Mucosa of descending colon (tissue), 3 donors: Measurements from ENCODE around the gene TNS1. TPM values are rescaled to one million over a fixed set of nuclear protein-coding genes. Genes with fewer than 3 reads are reported as not detected.
A peak's percentile ranks its signal among the peaks of the same experiment; 100 is the strongest.
"Not testable (repeated sequence)": the region's sequence is repeated elsewhere in the genome, so short reads cannot be mapped to it uniquely, and the experiment has no call there.

Experiments
- ATAC-seq: fragments of 200-7000 bp; cut with Tn5 transposase; one replicate; pipeline ENCODE4 v1.9.1; 2020; ENCODE audit warnings: mild to moderate bottlenecking, moderate library complexity
- DNase-seq, 3 donors: peaks; one replicate each; pipeline ENCODE4 v3.0.0-alpha.2; 2020
- H3K36me3 ChIP-seq: fragments of 200-600 bp; one replicate; pipeline ENCODE4 v1.8.0; 2021; ENCODE audit warnings: low read depth, mild to moderate bottlenecking
- H3K4me1 ChIP-seq: fragments of 200-600 bp; one replicate; pipeline ENCODE4 v1.8.0; 2021; ENCODE audit warnings: low read depth, mild to moderate bottlenecking
- H3K4me3 ChIP-seq: fragments of 200-600 bp; one replicate; pipeline ENCODE4 v1.8.0; 2021; ENCODE audit warnings: mild to moderate bottlenecking
- H3K9me3 ChIP-seq: fragments of 200-600 bp; one replicate; pipeline ENCODE4 v1.8.0; 2021; ENCODE audit warnings: mild to moderate bottlenecking
- intact Hi-C, 2 donors: fragments of 100-400 bp; cut with DNase I in 1 of 2; cut with micrococcal nuclease in 1 of 2; formaldehyde crosslinking; loops; one replicate each; pipeline versions ENCODE4 v1.11.0 to v1.11.1; 2022; cut with DNase I, micrococcal nuclease
- long read RNA-seq, 2 donors: library from polyadenylated mRNA; unstranded; transcript quantifications; one replicate each; pipeline ENCODE4 v2.0.0, GENCODE V29; 2019 to 2021
- total RNA-seq, 3 donors: library from RNA; stranded (reverse); fragmentation: NEBNext Ultra II Directional in 2 of 3; extraction: Animal tissue kit (Norgen Biotek cat#: 25700) in 2 of 3; gene quantifications; one replicate each; pipeline versions ENCODE4 v1.2.1 to v1.2.4, GENCODE V29; 2021 to 2023
- TF ChIP-seq, protein P1 (sequence below): fragments of 200-600 bp; IDR thresholded peaks from one replicate; pipeline ENCODE4 v1.8.0; 2022; ENCODE audit warnings: antibody characterized with exemption, mild to moderate bottlenecking
- donor health status: DM: no; HTN: no; CAD: no; lungs with moderate emphysema.
- donor health status: DM: no; HTN: no; CAD: no.
- donor health status: DM: no; HTN: yes; CAD: no.

The TNS1 gene
- 1,000 to 10,000 TPM in 1 of 3 donors, 100 to 1,000 TPM in 1, 10 to 100 TPM in 1; 43.8 to 1,458 (median 121) TPM for total RNA-seq
- long read RNA-seq, donor 1, transcript TNS1-217 (8 exons, 1,652 nt), result major isoform, 14 of 1,292 reads
- long read RNA-seq, donor 1, partial matches to known transcripts, result 1,229 of 1,292 reads
- long read RNA-seq, donor 1, other reads (novel, unspliced or antisense), result 48 of 1,292 reads
- long read RNA-seq, donor 2, partial matches to known transcripts, result 1 of 5 reads
- long read RNA-seq, donor 2, other reads (novel, unspliced or antisense), result 4 of 5 reads

DNA sequence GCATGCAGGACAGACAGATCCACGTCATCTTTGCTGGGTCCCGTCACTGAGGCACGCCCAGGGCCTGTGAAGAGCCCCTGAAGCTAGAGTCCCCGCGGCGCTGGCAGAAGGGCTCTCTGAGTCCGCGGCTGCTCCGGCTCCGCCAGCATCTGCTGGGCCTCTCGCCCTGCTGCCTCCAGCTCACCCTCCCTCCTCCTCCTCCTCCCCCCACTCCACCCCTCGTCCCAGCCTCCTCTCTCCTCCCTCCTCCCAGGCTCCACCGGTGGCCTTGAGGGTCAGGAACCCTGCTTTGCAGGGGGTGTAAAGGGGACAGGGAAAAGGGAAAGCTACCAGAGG is at the start of gene TNS1:
TNS1 (minus strand) TSS at position 151 of the 336 bp plus-strand sequence; CDS start at position 28, 123 bp downstream.
- Histone ChIP-seq H3K4me3 (no peak within 1 kb of the TSS), H3K36me3 (no peaks in the 10 kb centered on the region), H3K4me1 (no peaks in the 10 kb centered on the region), H3K9me3 (no peaks in the 10 kb centered on the region)
- peak; percentile 40 for ATAC-seq
- TF ChIP-seq, protein P1, sequence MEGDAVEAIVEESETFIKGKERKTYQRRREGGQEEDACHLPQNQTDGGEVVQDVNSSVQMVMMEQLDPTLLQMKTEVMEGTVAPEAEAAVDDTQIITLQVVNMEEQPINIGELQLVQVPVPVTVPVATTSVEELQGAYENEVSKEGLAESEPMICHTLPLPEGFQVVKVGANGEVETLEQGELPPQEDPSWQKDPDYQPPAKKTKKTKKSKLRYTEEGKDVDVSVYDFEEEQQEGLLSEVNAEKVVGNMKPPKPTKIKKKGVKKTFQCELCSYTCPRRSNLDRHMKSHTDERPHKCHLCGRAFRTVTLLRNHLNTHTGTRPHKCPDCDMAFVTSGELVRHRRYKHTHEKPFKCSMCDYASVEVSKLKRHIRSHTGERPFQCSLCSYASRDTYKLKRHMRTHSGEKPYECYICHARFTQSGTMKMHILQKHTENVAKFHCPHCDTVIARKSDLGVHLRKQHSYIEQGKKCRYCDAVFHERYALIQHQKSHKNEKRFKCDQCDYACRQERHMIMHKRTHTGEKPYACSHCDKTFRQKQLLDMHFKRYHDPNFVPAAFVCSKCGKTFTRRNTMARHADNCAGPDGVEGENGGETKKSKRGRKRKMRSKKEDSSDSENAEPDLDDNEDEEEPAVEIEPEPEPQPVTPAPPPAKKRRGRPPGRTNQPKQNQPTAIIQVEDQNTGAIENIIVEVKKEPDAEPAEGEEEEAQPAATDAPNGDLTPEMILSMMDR, result no peak
- peak in 2 of 3 donors; percentile 39 to 63 for DNase-seq
- intact Hi-C loops, result no loop called here

DNA sequence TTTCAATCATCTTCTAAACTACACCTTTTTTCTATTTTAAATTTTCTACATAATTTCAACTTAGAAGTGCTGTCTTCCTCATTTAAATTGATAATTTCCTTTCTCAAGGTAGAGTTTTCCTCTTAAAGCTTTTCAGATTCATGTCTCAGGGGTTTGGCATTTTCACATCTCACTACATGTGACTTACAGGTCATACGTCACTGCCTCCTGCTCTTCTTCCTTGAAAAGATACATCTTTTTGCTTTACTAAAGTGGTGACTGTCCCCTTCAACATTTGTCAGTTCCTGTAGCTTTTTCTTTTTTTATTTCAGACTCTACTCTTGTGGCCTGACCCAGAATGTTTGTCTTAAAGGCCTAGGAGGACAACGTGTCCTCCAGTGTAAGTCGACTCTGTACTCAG is 49.1 kb upstream of the TNS1 start:
- TF ChIP-seq, protein P1, result no peak

DNA sequence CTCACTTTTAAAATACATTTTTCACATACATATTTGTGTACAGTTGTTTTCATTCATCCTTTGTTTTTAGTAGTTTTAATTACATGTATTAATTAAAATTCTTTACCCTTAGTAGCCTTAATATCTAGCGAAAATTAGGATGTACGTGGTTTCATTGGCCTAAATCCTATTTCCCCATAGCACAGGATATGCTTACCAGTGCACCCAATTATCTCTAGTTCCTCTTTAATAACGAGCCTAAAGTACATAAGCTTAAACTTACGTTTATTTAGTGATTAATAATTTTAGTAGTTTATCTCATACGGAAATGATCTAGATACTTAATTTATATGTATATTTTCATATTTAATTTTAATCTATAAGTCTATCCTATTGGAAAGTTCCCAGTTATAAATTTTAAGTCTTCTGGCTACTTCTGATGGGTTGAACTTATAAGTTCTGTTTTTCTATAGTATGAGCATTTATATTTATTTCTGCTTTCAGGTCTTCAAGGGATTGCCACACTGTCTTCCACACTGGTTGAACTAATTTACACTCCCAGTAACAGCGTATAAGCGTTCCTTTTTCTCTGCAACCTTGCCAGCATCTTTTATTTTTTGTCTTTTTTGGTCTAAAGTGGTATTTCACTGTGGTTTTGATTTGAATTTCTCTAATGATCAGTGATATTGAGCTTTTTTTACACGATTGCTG is 44.9 kb upstream of the TNS1 start:
- no peaks in the 10 kb centered on the region for H3K9me3 ChIP-seq
- H3K4me1 ChIP-seq, result no peaks in the 10 kb centered on the region
- ATAC-seq, result no peak
- H3K36me3 ChIP-seq, result no peaks in the 10 kb centered on the region
- no peak overlapping the region for H3K4me3 ChIP-seq
- TF ChIP-seq, protein P1, result no peak
- DNase-seq, result no peak
- intact Hi-C loops, result no loop called here

More for the DNA sequence above, 49.1 kb upstream of the TNS1 start:
- Histone ChIP-seq H3K9me3 (no peaks in the 10 kb centered on the region), H3K36me3 (no peaks in the 10 kb centered on the region), H3K4me1 (no peaks in the 10 kb centered on the region), H3K4me3 (no peak overlapping the region)
- no peak for DNase-seq
- no peak for ATAC-seq
- intact Hi-C loops, result no loop called here

DNA sequence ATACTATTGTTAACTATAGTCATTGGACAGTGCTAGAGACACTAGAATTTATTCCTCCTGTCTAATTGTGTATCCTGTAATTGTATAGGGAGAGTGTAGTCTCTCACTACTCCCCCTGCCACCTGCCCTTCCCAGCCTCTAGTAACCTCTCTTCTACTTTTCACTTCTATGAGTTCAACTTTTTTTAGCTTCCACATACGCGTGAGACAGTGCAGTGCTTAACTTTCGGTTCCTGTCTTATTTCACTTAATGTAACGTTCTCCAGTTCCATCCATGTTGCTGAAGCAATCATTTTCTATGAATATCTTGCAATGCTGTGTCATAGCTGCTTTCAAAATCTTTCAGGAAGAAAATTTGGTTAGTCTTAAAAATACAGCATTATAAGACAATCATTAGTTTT is 43.4 kb upstream of the TNS1 start:
- no peaks in the 10 kb centered on the region for H3K9me3 ChIP-seq
- intact Hi-C loops, result no loop called here
- H3K4me3 ChIP-seq, result no peak overlapping the region
- TF ChIP-seq, protein P1, result no peak
- ATAC-seq (no peak), DNase-seq (no peak)
- H3K4me1 ChIP-seq, result no peaks in the 10 kb centered on the region
- H3K36me3 ChIP-seq, result no peaks in the 10 kb centered on the region

DNA sequence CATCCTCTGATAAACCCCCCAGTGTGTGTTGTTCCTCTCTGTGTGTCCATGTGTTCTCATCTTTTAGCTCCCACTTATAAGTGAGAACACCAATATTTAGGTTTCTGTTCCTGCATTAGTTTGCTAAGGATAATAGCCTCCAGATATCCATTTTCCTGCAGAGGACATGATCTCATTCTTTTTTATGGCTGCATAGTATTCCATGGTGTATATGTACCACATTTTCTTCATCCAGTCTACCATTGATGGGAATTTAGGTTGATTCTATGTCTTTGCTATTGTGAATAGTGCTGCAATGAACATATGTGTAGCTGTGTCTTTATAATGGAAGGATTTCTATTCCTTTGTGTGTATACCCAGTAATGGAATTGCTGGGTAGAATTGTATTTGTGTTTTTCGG is 41.8 kb upstream of the TNS1 start:
- not testable (repeated sequence) for ATAC-seq

DNA sequence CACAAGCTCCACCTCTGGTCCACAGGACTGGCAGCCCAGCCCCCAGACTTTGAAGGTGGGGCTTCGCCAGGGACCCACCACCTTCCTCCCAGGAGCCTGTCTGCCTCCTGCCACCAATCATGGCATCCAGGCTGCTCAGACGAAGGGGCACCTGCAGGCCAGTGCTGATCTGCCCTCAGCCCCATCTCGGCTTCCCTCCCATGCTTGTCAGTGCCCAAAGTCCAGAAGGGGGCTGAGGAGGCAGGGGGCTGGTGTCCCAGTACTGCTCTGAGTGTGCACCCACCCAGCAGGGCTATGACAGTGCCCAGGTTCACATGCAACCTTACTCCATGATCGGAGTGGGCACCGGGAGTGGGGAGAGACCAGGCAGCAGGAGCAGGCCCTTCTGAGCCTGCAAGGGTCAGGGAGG is 40.9 kb upstream of the TNS1 start:
- ATAC-seq (no peak), DNase-seq (no peak)
- Histone ChIP-seq H3K36me3 (no peaks in the 10 kb centered on the region), H3K4me3 (no peak overlapping the region), H3K4me1 (no peaks in the 10 kb centered on the region), H3K9me3 (no peaks in the 10 kb centered on the region)
- intact Hi-C loops, result no loop called here
- TF ChIP-seq, protein P1, result no peak

More for the DNA sequence above, 41.8 kb upstream of the TNS1 start:
- H3K36me3 ChIP-seq, H3K9me3 ChIP-seq, DNase-seq, intact Hi-C loops, H3K4me1 ChIP-seq, H3K4me3 ChIP-seq: not testable (repeated sequence)
